Measurements from ENCODE around the gene BRD7. TPM values are rescaled to one million over a fixed set of nuclear protein-coding genes. Genes with fewer than 3 reads are reported as not detected.

BRD7 gene
- total RNA-seq, 1 experiment from 2014 or later, result 122 TPM

GRCh38 chr16:50289950-50290764 is 78.6 kb downstream of the BRD7 start:
- no peaks in the 10 kb centered on the region for H3K4me1 Mint-ChIP-seq
- H3K9me3 Mint-ChIP-seq, result peaks cover 6% of the 10 kb centered on the region
- H3K36me3 Mint-ChIP-seq, result peaks cover 6% of the 10 kb centered on the region; the same call in 1 of the 2 replicates
- no peak overlapping the region; the same call in 1 of the 2 replicates for H3K27ac Mint-ChIP-seq
- no peak for ATAC-seq
- no peak for DNase-seq (ENCODE audit: low spot score)
- no peak overlapping the region for H3K4me3 Mint-ChIP-seq
- H3K27me3 Mint-ChIP-seq (ENCODE audit: low read depth), result no peaks in the 10 kb centered on the region; the same call in 1 of the 2 replicates
- TF ChIP-seq ZNF219 (CRISPR knock-in tag; IDR thresholded peaks at IDR 0.05; ENCODE audit: borderline replicate concordance) (no peak), CDX4 (CRISPR knock-in tag; IDR thresholded peaks at IDR 0.05; ENCODE audit: borderline replicate concordance) (no peak), IRF1 (CRISPR knock-in tag; IDR thresholded peaks at IDR 0.05) (no peak), ZSCAN18 (CRISPR knock-in tag; IDR thresholded peaks at IDR 0.05) (no peak), NR3C1 (CRISPR knock-in tag; conservative IDR thresholded peaks at IDR 0.05; ENCODE audit: low read depth) (no peak), ZNF416 (CRISPR knock-in tag; IDR thresholded peaks at IDR 0.05) (no peak), E2F4 (CRISPR knock-in tag; IDR thresholded peaks at IDR 0.05; ENCODE audit: borderline replicate concordance, low read depth) (no peak)
- TF ChIP-seq, protein P1, sequence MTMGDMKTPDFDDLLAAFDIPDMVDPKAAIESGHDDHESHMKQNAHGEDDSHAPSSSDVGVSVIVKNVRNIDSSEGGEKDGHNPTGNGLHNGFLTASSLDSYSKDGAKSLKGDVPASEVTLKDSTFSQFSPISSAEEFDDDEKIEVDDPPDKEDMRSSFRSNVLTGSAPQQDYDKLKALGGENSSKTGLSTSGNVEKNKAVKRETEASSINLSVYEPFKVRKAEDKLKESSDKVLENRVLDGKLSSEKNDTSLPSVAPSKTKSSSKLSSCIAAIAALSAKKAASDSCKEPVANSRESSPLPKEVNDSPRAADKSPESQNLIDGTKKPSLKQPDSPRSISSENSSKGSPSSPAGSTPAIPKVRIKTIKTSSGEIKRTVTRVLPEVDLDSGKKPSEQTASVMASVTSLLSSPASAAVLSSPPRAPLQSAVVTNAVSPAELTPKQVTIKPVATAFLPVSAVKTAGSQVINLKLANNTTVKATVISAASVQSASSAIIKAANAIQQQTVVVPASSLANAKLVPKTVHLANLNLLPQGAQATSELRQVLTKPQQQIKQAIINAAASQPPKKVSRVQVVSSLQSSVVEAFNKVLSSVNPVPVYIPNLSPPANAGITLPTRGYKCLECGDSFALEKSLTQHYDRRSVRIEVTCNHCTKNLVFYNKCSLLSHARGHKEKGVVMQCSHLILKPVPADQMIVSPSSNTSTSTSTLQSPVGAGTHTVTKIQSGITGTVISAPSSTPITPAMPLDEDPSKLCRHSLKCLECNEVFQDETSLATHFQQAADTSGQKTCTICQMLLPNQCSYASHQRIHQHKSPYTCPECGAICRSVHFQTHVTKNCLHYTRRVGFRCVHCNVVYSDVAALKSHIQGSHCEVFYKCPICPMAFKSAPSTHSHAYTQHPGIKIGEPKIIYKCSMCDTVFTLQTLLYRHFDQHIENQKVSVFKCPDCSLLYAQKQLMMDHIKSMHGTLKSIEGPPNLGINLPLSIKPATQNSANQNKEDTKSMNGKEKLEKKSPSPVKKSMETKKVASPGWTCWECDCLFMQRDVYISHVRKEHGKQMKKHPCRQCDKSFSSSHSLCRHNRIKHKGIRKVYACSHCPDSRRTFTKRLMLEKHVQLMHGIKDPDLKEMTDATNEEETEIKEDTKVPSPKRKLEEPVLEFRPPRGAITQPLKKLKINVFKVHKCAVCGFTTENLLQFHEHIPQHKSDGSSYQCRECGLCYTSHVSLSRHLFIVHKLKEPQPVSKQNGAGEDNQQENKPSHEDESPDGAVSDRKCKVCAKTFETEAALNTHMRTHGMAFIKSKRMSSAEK (CRISPR knock-in tag; IDR thresholded peaks at IDR 0.05; ENCODE audit: borderline replicate concordance), result no peak
- TF ChIP-seq, protein P2, sequence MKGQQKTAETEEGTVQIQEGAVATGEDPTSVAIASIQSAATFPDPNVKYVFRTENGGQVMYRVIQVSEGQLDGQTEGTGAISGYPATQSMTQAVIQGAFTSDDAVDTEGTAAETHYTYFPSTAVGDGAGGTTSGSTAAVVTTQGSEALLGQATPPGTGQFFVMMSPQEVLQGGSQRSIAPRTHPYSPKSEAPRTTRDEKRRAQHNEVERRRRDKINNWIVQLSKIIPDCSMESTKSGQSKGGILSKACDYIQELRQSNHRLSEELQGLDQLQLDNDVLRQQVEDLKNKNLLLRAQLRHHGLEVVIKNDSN (CRISPR knock-in tag; IDR thresholded peaks at IDR 0.05), result no peak
- POLR2A ChIA-PET, result no interaction called here
- CTCF ChIA-PET, result interaction anchor here (1.2 kb wide), 1 partner anchor 37 kb away, joined by 3 read pairs; no protein-coding TSS in a partner anchor

GRCh38 chr16:50288920-50289319 is 79.9 kb downstream of the BRD7 start:
- Mint-ChIP-seq H3K36me3 (peaks cover 6% of the 10 kb centered on the region; the same call in 1 of the 2 replicates), H3K9me3 (peaks cover 6% of the 10 kb centered on the region), H3K27me3 (ENCODE audit: low read depth) (no peaks in the 10 kb centered on the region; the same call in 1 of the 2 replicates), H3K4me1 (no peaks in the 10 kb centered on the region), H3K27ac (no peak overlapping the region), H3K4me3 (no peak overlapping the region)
- ChIA-PET CTCF (interaction anchor here (1.2 kb wide), 1 partner anchor 38 kb away, joined by 3 read pairs; no protein-coding TSS in a partner anchor), POLR2A (interaction anchor here (0.8 kb wide), 1 partner anchor 14 kb away, joined by 3 read pairs; no protein-coding TSS in a partner anchor)
- ATAC-seq (no peak), DNase-seq (ENCODE audit: low spot score) (no peak)
- no peak for TF ChIP-seq SMAD3 (CRISPR knock-in tag; IDR thresholded peaks at IDR 0.05; ENCODE audit: borderline replicate concordance)
- TF ChIP-seq ATF6 (CRISPR knock-in tag; IDR thresholded peaks at IDR 0.05), result no peak
- TF ChIP-seq, protein P3, sequence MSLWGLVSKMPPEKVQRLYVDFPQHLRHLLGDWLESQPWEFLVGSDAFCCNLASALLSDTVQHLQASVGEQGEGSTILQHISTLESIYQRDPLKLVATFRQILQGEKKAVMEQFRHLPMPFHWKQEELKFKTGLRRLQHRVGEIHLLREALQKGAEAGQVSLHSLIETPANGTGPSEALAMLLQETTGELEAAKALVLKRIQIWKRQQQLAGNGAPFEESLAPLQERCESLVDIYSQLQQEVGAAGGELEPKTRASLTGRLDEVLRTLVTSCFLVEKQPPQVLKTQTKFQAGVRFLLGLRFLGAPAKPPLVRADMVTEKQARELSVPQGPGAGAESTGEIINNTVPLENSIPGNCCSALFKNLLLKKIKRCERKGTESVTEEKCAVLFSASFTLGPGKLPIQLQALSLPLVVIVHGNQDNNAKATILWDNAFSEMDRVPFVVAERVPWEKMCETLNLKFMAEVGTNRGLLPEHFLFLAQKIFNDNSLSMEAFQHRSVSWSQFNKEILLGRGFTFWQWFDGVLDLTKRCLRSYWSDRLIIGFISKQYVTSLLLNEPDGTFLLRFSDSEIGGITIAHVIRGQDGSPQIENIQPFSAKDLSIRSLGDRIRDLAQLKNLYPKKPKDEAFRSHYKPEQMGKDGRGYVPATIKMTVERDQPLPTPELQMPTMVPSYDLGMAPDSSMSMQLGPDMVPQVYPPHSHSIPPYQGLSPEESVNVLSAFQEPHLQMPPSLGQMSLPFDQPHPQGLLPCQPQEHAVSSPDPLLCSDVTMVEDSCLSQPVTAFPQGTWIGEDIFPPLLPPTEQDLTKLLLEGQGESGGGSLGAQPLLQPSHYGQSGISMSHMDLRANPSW (CRISPR knock-in tag; conservative IDR thresholded peaks at IDR 0.05; ENCODE audit: low read depth), result no peak
- TF ChIP-seq ZNF219 (CRISPR knock-in tag; IDR thresholded peaks at IDR 0.05; ENCODE audit: borderline replicate concordance), result no peak
- no peak for TF ChIP-seq ZNF281 (CRISPR knock-in tag; IDR thresholded peaks at IDR 0.05)
- no peak for TF ChIP-seq HMGA2 (CRISPR knock-in tag; IDR thresholded peaks at IDR 0.05)
